ENCODE measurements around the gene SPATA21.
"Not testable (repeated sequence)": the region's sequence is repeated elsewhere in the genome, so short reads cannot be mapped to it uniquely, and the experiment has no call there.

SPATA21 gene

GRCh38 chr1:16458831-16459230, 21.6 kb upstream of the SPATA21 start:
- Histone ChIP-seq H3K4me2 (ENCODE audit: low read depth, low read length, poor library complexity, severe bottlenecking) (no peak overlapping the region), H3K36me3 (ENCODE audit: low read length) (0 out of 2 replicates have a peak, but pooled peaks cover 2% of the 10 kb centered on the region), H4K20me1 (ENCODE audit: low read depth, low read length) (no peaks in the 10 kb centered on the region), H3K9me3 (ENCODE audit: insufficient read depth, low read length) (no peaks in the 10 kb centered on the region), H2AFZ (ENCODE audit: low read depth, low read length, severe bottlenecking) (no peak overlapping the region), H3K79me2 (ENCODE audit: insufficient read depth, low read length) (no peaks in the 10 kb centered on the region), H3K27me3 (ENCODE audit: low read length) (no peaks in the 10 kb centered on the region), H3F3A (ENCODE audit: insufficient read depth) (no peaks in the 10 kb centered on the region), H3K27ac (ENCODE audit: low read depth, low read length) (no peak overlapping the region), H3K4me3 (ENCODE audit: insufficient read depth, low read length, poor library complexity, severe bottlenecking) (no peak overlapping the region), H3K9ac (ENCODE audit: low read length) (no peak overlapping the region), H3K9me2 (replicated peaks; ENCODE audit: insufficient read depth, low read length) (no peaks in the 10 kb centered on the region)
- TF ChIP-seq CTCF (IDR thresholded peaks at IDR 0.05; ENCODE audit: insufficient read depth, low read length, poor library complexity, severe bottlenecking) (no peak), EZH2phosphoT487 (conservative IDR thresholded peaks at IDR 0.05; ENCODE audit: low read length) (no peak)

- H3K9ac ChIP-seq (ENCODE audit: low read length); H3K4me2 ChIP-seq (ENCODE audit: low read depth, low read length, poor library complexity, severe bottlenecking); H3K9me2 ChIP-seq (replicated peaks; ENCODE audit: insufficient read depth, low read length); H3K36me3 ChIP-seq (ENCODE audit: low read length); H3K4me3 ChIP-seq (ENCODE audit: insufficient read depth, low read length, poor library complexity, severe bottlenecking); H3K27ac ChIP-seq (ENCODE audit: low read depth, low read length); H3K79me2 ChIP-seq (ENCODE audit: insufficient read depth, low read length); H3K27me3 ChIP-seq (ENCODE audit: low read length); H3K9me3 ChIP-seq (ENCODE audit: insufficient read depth, low read length); H3F3A ChIP-seq (ENCODE audit: insufficient read depth); H2AFZ ChIP-seq (ENCODE audit: low read depth, low read length, severe bottlenecking); H4K20me1 ChIP-seq (ENCODE audit: low read depth, low read length): not testable (repeated sequence)
Measured at GRCh38 chr1:16456151-16456550, 18.9 kb upstream of the SPATA21 start.

- H2AFZ ChIP-seq (ENCODE audit: low read depth, low read length, severe bottlenecking); H3K27me3 ChIP-seq (ENCODE audit: low read length); H3K4me2 ChIP-seq (ENCODE audit: low read depth, low read length, poor library complexity, severe bottlenecking); H4K20me1 ChIP-seq (ENCODE audit: low read depth, low read length); H3K9me3 ChIP-seq (ENCODE audit: insufficient read depth, low read length); H3K27ac ChIP-seq (ENCODE audit: low read depth, low read length); H3K79me2 ChIP-seq (ENCODE audit: insufficient read depth, low read length); H3K36me3 ChIP-seq (ENCODE audit: low read length); H3K9me2 ChIP-seq (replicated peaks; ENCODE audit: insufficient read depth, low read length); H3F3A ChIP-seq (ENCODE audit: insufficient read depth); H3K4me3 ChIP-seq (ENCODE audit: insufficient read depth, low read length, poor library complexity, severe bottlenecking); H3K9ac ChIP-seq (ENCODE audit: low read length): not testable (repeated sequence)
Measured at GRCh38 chr1:16454909-16455308, 17.7 kb upstream of the SPATA21 start.

- no peak overlapping the region for H3K4me3 ChIP-seq (ENCODE audit: insufficient read depth, low read length, poor library complexity, severe bottlenecking)
- H3K27me3 ChIP-seq (ENCODE audit: low read length), result no peaks in the 10 kb centered on the region
- H3K9me2 ChIP-seq (replicated peaks; ENCODE audit: insufficient read depth, low read length), result no peaks in the 10 kb centered on the region
- H3K9ac ChIP-seq (ENCODE audit: low read length), result no peak overlapping the region
- no peaks in the 10 kb centered on the region for H3K9me3 ChIP-seq (ENCODE audit: insufficient read depth, low read length)
- H2AFZ ChIP-seq (ENCODE audit: low read depth, low read length, severe bottlenecking), result no peak overlapping the region
- H4K20me1 ChIP-seq (ENCODE audit: low read depth, low read length), result no peaks in the 10 kb centered on the region
- no peaks in the 10 kb centered on the region for H3F3A ChIP-seq (ENCODE audit: insufficient read depth)
- no peaks in the 10 kb centered on the region for H3K79me2 ChIP-seq (ENCODE audit: insufficient read depth, low read length)
- H3K4me2 ChIP-seq (ENCODE audit: low read depth, low read length, poor library complexity, severe bottlenecking), result no peak overlapping the region
- H3K36me3 ChIP-seq (ENCODE audit: low read length), result no peaks in the 10 kb centered on the region
- no peak overlapping the region for H3K27ac ChIP-seq (ENCODE audit: low read depth, low read length)
- TF ChIP-seq EZH2phosphoT487 (conservative IDR thresholded peaks at IDR 0.05; ENCODE audit: low read length) (no peak), CTCF (IDR thresholded peaks at IDR 0.05; ENCODE audit: insufficient read depth, low read length, poor library complexity, severe bottlenecking) (no peak)
Measured at GRCh38 chr1:16451841-16452528, 14.8 kb upstream of the SPATA21 start.
